Measurements from ENCODE around the gene GRAP.

The GRAP gene

DNA sequence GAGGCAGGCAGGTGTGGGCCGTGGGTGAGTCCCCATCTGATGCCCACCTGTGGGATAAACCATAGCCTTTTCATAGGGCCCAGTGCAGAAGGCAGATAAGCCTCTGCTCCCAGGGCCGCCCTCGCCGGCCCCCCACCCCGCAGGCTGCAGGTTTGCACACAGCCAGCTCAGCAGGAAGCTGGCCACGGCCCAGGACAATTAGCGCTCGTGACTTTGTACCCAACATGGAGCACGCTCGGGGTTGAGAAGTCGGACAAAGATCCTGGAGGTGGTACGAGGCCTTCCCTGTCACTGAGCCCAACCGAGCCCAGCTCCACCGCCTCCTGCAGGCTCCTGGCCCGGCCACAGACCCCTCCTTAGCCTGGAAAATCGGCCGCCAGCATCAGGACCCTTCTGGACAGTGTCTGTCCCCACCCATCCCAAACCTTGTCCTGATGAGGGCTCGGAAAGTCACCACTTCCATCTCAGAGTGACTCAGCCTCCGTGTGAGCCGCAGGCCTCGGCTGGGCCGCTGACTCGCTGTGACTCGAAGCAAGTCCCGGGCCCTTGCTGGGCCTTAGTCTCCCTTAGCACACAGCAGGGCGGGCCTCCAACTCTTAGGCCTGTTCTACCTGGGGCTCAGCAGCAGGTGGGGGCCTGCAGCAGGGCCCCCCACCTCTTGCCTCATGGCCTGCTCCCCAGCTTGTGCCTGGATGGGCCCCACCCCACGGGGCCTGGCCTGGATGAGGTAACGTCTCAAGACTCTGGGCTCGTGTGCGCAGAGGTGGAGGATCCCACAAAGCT lies 64.9 kb downstream of the GRAP start:
- Histone ChIP-seq H3K27me3 (ENCODE audit: insufficient read depth, low read depth, severe bottlenecking) (no peaks in the 10 kb centered on the region), H3K36me3 (no peaks in the 10 kb centered on the region), H3K27ac (no peak overlapping the region), H3K4me3 (ENCODE audit: low read depth, low read length) (no peak overlapping the region), H3K9me3 (ENCODE audit: severe bottlenecking) (no peaks in the 10 kb centered on the region)
- DNase-seq, result no peak
- TF ChIP-seq, protein P1, sequence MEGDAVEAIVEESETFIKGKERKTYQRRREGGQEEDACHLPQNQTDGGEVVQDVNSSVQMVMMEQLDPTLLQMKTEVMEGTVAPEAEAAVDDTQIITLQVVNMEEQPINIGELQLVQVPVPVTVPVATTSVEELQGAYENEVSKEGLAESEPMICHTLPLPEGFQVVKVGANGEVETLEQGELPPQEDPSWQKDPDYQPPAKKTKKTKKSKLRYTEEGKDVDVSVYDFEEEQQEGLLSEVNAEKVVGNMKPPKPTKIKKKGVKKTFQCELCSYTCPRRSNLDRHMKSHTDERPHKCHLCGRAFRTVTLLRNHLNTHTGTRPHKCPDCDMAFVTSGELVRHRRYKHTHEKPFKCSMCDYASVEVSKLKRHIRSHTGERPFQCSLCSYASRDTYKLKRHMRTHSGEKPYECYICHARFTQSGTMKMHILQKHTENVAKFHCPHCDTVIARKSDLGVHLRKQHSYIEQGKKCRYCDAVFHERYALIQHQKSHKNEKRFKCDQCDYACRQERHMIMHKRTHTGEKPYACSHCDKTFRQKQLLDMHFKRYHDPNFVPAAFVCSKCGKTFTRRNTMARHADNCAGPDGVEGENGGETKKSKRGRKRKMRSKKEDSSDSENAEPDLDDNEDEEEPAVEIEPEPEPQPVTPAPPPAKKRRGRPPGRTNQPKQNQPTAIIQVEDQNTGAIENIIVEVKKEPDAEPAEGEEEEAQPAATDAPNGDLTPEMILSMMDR (IDR thresholded peaks at IDR 0.05; ENCODE audit: low read depth, low read length), result no peak

GRCh38 chr17:18981335-18981641 lies 65.5 kb downstream of the GRAP start:
- TF ChIP-seq, protein P1 (IDR thresholded peaks at IDR 0.05; ENCODE audit: low read depth, low read length), result no peak
- Histone ChIP-seq H3K4me3 (ENCODE audit: low read depth, low read length) (no peak overlapping the region), H3K9me3 (ENCODE audit: severe bottlenecking) (no peaks in the 10 kb centered on the region), H3K36me3 (no peaks in the 10 kb centered on the region), H3K27ac (no peak overlapping the region), H3K27me3 (ENCODE audit: insufficient read depth, low read depth, severe bottlenecking) (no peaks in the 10 kb centered on the region)
- DNase-seq, result no peak

DNA sequence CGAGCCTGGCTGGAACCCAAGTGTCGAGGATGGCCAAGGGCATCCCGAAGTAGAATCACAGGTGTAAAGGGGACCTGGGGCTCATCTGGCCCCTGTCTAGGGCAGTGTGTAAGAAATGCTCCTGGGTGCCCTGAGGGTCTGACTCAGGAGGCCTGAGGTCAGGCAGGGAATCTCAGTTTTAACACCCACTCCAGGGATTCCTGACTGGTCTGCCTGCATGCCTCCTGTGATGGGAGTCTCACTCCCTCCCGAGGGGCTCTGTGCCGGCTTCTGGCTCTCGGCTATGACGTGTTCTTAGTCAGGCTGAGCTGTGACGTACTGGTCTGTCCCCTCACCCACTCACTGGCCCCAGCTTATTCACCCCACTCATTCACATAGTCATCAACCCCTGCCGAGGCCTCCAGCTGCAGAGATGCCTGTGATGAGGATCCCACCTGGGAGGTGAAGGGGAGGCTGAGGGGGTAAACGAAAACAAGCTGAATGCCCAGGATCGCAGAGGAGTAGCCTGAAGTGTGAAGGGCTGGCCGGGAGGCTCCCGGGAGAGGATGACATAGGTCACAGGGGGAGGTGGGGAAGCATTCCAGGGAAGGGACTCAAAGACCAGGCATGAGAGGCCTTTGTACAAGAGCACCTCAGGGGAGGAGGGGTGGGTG lies 65.9 kb downstream of the GRAP start:
- no peaks in the 10 kb centered on the region for H3K27me3 ChIP-seq (ENCODE audit: insufficient read depth, low read depth, severe bottlenecking)
- H3K9me3 ChIP-seq (ENCODE audit: severe bottlenecking), result no peaks in the 10 kb centered on the region
- TF ChIP-seq, protein P1 (IDR thresholded peaks at IDR 0.05; ENCODE audit: low read depth, low read length), result no peak
- no peak overlapping the region for H3K27ac ChIP-seq
- no peak overlapping the region for H3K4me3 ChIP-seq (ENCODE audit: low read depth, low read length)
- no peak for DNase-seq
- no peaks in the 10 kb centered on the region for H3K36me3 ChIP-seq

DNA sequence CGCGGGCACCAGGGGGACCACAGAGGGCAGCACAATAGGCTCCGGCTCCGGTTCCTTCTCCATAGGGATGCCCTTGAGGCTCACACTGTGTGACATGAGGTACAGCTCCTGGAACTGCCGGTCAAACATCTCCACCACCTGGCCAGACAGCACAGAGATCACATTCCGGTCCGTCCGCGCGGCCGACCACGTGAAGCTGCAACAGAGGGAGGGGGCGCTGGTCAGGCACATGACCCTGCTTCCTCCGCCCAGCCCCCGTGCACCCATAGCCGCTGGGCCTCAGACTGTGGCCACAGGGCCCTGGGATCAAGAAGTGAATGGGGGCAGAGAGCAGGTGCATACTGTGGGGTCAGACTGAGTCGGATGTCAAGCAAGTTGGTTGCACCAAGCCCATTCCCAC lies 68.1 kb downstream of the GRAP start:
- TF ChIP-seq, protein P1 (IDR thresholded peaks at IDR 0.05; ENCODE audit: low read depth, low read length), result no peak
- Histone ChIP-seq H3K27me3 (ENCODE audit: insufficient read depth, low read depth, severe bottlenecking) (no peaks in the 10 kb centered on the region), H3K27ac (no peak overlapping the region), H3K9me3 (ENCODE audit: severe bottlenecking) (no peaks in the 10 kb centered on the region), H3K36me3 (no peaks in the 10 kb centered on the region), H3K4me3 (ENCODE audit: low read depth, low read length) (no peak overlapping the region)
- DNase-seq, result no peak

- Histone ChIP-seq H3K9me3 (ENCODE audit: severe bottlenecking) (no peaks in the 10 kb centered on the region), H3K27me3 (ENCODE audit: insufficient read depth, low read depth, severe bottlenecking) (no peaks in the 10 kb centered on the region), H3K36me3 (no peaks in the 10 kb centered on the region), H3K27ac (no peak overlapping the region), H3K4me3 (ENCODE audit: low read depth, low read length) (no peak overlapping the region)
- TF ChIP-seq, protein P1 (IDR thresholded peaks at IDR 0.05; ENCODE audit: low read depth, low read length), result no peak
- no peak for DNase-seq
Measured at GRCh38 chr17:18978050-18978449, 68.7 kb downstream of the GRAP start.

All from WERI-Rb-1 (cell line).